Esophagus squamous epithelium (tissue), 4 donors: ENCODE measurements around the gene GP1BB.

Experiments
- CTCF ChIP-seq, 6 experiments: fragments of 450-650 bp in 4 of 6; fragments of 200-600 bp in 2 of 6; sonication (generic) in 2 of 6; IDR thresholded peaks; one replicate each; pipeline ENCODE4 v1.5.1; 2016 to 2019; ENCODE audit warnings: antibody characterized with exemption in 6 of 6, mild to moderate bottlenecking in 4 of 6, moderate library complexity in 4 of 6
- POLR2A ChIP-seq, 4 donors: fragments of 450-650 bp; IDR thresholded peaks; one replicate each; pipeline ENCODE4 v1.6.1; 2017; ENCODE audit warnings: antibody characterized with exemption in 4 of 4, mild to moderate bottlenecking in 4 of 4, moderate library complexity in 3 of 4

DNA sequence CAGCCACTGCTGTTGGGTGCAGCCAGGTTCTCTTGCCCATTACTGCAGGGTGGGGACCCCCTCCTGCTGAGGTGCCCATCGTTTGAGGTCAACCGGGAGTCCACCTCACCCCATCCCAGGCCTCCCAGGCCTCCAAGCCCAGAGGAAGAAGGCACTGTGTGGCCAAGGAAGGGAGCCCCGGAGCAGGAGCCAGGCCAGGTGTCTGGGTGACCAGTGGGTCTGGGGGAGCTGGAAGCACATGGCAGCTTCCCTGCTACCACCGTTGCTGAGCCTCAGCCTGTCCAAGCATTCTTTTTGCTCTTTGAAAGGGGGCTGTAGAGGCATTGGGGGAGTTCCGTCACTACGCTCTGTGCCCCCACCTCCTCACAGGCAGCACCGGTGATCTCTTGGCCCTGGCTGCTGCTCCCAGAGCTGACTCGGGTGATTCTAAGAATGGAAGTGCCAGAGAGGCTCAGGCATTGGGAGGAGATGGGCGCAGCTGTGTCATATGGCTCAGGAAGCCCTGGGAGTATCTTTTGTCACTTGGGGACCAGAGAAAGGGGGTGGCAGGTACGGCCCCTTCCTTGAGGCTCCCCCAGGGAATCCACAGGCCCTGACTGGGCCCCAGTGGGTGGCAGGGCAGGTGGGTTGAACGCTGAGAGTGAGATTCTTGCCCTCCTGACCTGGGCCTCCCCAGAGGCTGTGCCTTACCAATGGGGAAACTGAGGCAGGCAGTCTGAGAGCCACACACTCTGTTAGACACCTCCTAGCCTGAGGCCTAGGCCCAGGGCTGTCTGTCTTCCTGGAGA is 7.1 kb upstream of the GP1BB start:
- TF ChIP-seq CTCF (IDR thresholded peaks at IDR 0.05) (no peak), POLR2A (IDR thresholded peaks at IDR 0.05) (no peak)
